ENCODE measurements around the gene RAD51. TPM values are rescaled to one million over a fixed set of nuclear protein-coding genes. Genes with fewer than 3 reads are reported as not detected.

RAD51 gene
- total RNA-seq, 1 experiment from 2014 or later, result 30.3 TPM

- H3K4me1 ChIP-seq (ENCODE audit: control insufficient read depth, insufficient read depth, low read length), result peaks cover 34% of the 10 kb centered on the region
- ChIA-PET CTCF (interaction anchor here (0.5 to 0.7 kb wide), 2 partner anchors 34 to 298 kb away, joined by 4 read pairs; no protein-coding TSS in a partner anchor), POLR2A (interaction anchor here (0.6 kb wide), 1 partner anchor 428 kb away, joined by 3 read pairs; no protein-coding TSS in a partner anchor)
- in situ Hi-C loops (cut with HindIII; ENCODE audit: low pct_unique_long_range_greater_than_20kb, low sequenced_read_pairs), result no loop called here
- DNase-seq (ENCODE audit: low read depth, low spot score), result no peak
- H3K27ac ChIP-seq (ENCODE audit: low read length), result no peak overlapping the region
- TF ChIP-seq, protein P1, sequence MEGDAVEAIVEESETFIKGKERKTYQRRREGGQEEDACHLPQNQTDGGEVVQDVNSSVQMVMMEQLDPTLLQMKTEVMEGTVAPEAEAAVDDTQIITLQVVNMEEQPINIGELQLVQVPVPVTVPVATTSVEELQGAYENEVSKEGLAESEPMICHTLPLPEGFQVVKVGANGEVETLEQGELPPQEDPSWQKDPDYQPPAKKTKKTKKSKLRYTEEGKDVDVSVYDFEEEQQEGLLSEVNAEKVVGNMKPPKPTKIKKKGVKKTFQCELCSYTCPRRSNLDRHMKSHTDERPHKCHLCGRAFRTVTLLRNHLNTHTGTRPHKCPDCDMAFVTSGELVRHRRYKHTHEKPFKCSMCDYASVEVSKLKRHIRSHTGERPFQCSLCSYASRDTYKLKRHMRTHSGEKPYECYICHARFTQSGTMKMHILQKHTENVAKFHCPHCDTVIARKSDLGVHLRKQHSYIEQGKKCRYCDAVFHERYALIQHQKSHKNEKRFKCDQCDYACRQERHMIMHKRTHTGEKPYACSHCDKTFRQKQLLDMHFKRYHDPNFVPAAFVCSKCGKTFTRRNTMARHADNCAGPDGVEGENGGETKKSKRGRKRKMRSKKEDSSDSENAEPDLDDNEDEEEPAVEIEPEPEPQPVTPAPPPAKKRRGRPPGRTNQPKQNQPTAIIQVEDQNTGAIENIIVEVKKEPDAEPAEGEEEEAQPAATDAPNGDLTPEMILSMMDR (IDR thresholded peaks at IDR 0.05), result no peak
- TF ChIP-seq POLR2AphosphoS5 (IDR thresholded peaks at IDR 0.05; ENCODE audit: low read depth, low read length), result no peak
- TF ChIP-seq TCF7L2 (IDR thresholded peaks at IDR 0.05; ENCODE audit: low read depth, low read length), result no peak
- TF ChIP-seq REST (IDR thresholded peaks at IDR 0.05; ENCODE audit: insufficient read depth in 1 of 2, low read depth in 2 of 2, low read length in 1 of 2), result no peak
- TF ChIP-seq SIN3A (IDR thresholded peaks at IDR 0.05; ENCODE audit: borderline replicate concordance, insufficient read depth, low read depth, low read length), result no peak
- no peaks in the 10 kb centered on the region for H3K27me3 ChIP-seq (ENCODE audit: control insufficient read depth, insufficient read depth, low read length)
- BruUV-seq (replicated peaks), result no TSS peak
- intact Hi-C loops (cut with micrococcal nuclease; ENCODE audit: unreplicated experiment), result no loop called here
- ATAC-seq, result no peak
- no peaks in the 10 kb centered on the region for H3K36me3 ChIP-seq (ENCODE audit: control insufficient read depth, insufficient read depth, low read length)
- no peaks in the 10 kb centered on the region for H3K9me3 ChIP-seq (ENCODE audit: control insufficient read depth, insufficient read depth, low read depth, low read length)
- H3K4me3 ChIP-seq (ENCODE audit: low read depth in 2 of 2, low read length in 2 of 2), result no peak overlapping the region
Measured at GRCh38 chr15:40770147-40770721, 75.3 kb downstream of the RAD51 start.

- no peak for DNase-seq (ENCODE audit: low read depth, low spot score)
- H3K4me1 ChIP-seq (ENCODE audit: control insufficient read depth, insufficient read depth, low read length), result peaks cover 24% of the 10 kb centered on the region
- no TSS peak for BruUV-seq (replicated peaks)
- intact Hi-C loops (cut with micrococcal nuclease; ENCODE audit: unreplicated experiment) (no loop called here), in situ Hi-C loops (cut with HindIII; ENCODE audit: low pct_unique_long_range_greater_than_20kb, low sequenced_read_pairs) (no loop called here)
- POLR2A ChIA-PET, result no interaction called here
- CTCF ChIA-PET, result no interaction called here
- H3K27ac ChIP-seq (ENCODE audit: low read length), result no peak overlapping the region
- TF ChIP-seq REST (IDR thresholded peaks at IDR 0.05; ENCODE audit: insufficient read depth in 1 of 2, low read depth in 2 of 2, low read length in 1 of 2), result no peak
- TF ChIP-seq POLR2AphosphoS5 (IDR thresholded peaks at IDR 0.05; ENCODE audit: low read depth, low read length), result no peak
- TF ChIP-seq SIN3A (IDR thresholded peaks at IDR 0.05; ENCODE audit: borderline replicate concordance, insufficient read depth, low read depth, low read length), result no peak
- TF ChIP-seq TCF7L2 (IDR thresholded peaks at IDR 0.05; ENCODE audit: low read depth, low read length), result no peak
- TF ChIP-seq, protein P1 (IDR thresholded peaks at IDR 0.05), result no peak
- no peak for ATAC-seq
- no peak overlapping the region for H3K4me3 ChIP-seq (ENCODE audit: low read depth in 2 of 2, low read length in 2 of 2)
- no peaks in the 10 kb centered on the region for H3K9me3 ChIP-seq (ENCODE audit: control insufficient read depth, insufficient read depth, low read depth, low read length)
- no peaks in the 10 kb centered on the region for H3K36me3 ChIP-seq (ENCODE audit: control insufficient read depth, insufficient read depth, low read length)
- no peaks in the 10 kb centered on the region for H3K27me3 ChIP-seq (ENCODE audit: control insufficient read depth, insufficient read depth, low read length)
Measured at GRCh38 chr15:40771242-40771641, 76.3 kb downstream of the RAD51 start.
